Measurements from ENCODE around the gene TEX19. TPM values are rescaled to one million over a fixed set of nuclear protein-coding genes. Genes with fewer than 3 reads are reported as not detected.

Gene TEX19
- total and polyA plus RNA-seq, 10 of the 15 experiments (the other 5 are each of a cell fraction or from before 2014, with no cell fraction given) = 0.03 to 0.32 (median 0.13) TPM; not detected in 3

DNA sequence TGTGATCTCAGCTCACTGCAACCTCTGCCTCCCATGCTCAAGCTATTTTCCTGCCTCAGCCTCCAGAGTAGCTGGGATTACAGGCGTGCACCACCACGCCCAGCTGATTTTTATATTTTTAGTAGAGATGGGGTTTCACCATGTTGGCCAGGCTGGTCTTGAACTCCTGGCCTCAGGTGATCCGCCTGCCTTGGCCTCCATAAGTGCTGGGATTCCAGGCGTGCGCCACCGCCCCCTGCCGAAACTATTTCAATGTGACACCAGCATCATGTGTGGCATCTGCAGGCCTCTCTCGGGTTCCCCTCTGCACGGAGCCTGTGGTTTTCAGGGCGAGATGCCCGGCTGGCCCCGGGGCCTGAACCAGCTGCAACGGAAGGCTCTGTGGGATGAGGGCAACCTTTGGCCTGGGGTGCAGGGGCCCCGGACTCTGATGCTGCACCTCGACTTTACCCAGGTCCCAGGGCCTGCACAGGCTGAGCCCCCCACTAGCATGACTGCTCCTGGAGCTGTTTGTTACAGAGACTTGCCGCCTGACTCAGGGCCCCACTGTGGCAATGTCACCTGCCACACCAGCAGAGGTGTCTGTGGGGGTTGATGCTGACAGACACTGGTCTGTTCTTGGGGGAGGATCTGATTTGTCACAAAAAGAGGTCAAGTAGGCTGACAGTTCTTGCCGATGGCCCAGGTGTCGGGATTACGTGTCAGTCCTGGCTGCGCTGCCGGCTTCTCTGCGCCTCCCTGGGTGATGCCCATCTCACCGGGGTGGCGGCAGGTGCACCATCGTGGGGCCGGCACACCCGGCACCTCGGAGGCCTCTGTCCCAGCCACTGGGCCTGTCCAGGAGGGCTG, 8.6 kb upstream of the TEX19 start (continued):
- TF ChIP-seq, protein P1, sequence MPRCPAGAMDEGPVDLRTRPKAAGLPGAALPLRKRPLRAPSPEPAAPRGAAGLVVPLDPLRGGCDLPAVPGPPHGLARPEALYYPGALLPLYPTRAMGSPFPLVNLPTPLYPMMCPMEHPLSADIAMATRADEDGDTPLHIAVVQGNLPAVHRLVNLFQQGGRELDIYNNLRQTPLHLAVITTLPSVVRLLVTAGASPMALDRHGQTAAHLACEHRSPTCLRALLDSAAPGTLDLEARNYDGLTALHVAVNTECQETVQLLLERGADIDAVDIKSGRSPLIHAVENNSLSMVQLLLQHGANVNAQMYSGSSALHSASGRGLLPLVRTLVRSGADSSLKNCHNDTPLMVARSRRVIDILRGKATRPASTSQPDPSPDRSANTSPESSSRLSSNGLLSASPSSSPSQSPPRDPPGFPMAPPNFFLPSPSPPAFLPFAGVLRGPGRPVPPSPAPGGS (IDR thresholded peaks at IDR 0.05; ENCODE audit: borderline replicate concordance, insufficient read depth, low read depth, low read length, poor library complexity, severe bottlenecking) = no peak
- TF ChIP-seq RUNX3 (IDR thresholded peaks at IDR 0.05; ENCODE audit: low read length) (peak; percentile 39; the same call in 1 of the 2 replicates), SIN3A (IDR thresholded peaks at IDR 0.05; ENCODE audit: low read depth, low read length) (no peak), EED (IDR thresholded peaks at IDR 0.05; ENCODE audit: low read depth) (no peak), ZNF217 (IDR thresholded peaks at IDR 0.05) (peak; percentile 87; the same call in 1 of the 2 replicates), MTA3 (IDR thresholded peaks at IDR 0.05; ENCODE audit: borderline replicate concordance, low read length) (no peak), IKZF2 (IDR thresholded peaks at IDR 0.05) (0 out of 4 replicates have a peak, but pooled peaks of 1 of the 2 experiments have one; percentile 10), BACH1 (IDR thresholded peaks at IDR 0.05; ENCODE audit: borderline replicate concordance) (no peak), MYC (IDR thresholded peaks at IDR 0.05; ENCODE audit: insufficient read depth, insufficient read length, insufficient replicate concordance, low read length, severe bottlenecking) (no peak), TARDBP (IDR thresholded peaks at IDR 0.05; ENCODE audit: borderline replicate concordance) (no peak), RAD21 (IDR thresholded peaks at IDR 0.05; ENCODE audit: insufficient read depth, low read depth, low read length) (peak; percentile 35), SPI1 (IDR thresholded peaks at IDR 0.05; ENCODE audit: borderline replicate concordance, insufficient read depth, low read depth, low read length) (no peak), NR2C1 (IDR thresholded peaks at IDR 0.05) (no peak), POLR2A (IDR thresholded peaks at IDR 0.05; ENCODE audit: low read depth, low read length) (no peak)
- TF ChIP-seq, protein P2, sequence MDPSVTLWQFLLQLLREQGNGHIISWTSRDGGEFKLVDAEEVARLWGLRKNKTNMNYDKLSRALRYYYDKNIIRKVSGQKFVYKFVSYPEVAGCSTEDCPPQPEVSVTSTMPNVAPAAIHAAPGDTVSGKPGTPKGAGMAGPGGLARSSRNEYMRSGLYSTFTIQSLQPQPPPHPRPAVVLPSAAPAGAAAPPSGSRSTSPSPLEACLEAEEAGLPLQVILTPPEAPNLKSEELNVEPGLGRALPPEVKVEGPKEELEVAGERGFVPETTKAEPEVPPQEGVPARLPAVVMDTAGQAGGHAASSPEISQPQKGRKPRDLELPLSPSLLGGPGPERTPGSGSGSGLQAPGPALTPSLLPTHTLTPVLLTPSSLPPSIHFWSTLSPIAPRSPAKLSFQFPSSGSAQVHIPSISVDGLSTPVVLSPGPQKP (IDR thresholded peaks at IDR 0.05; ENCODE audit: low read depth, low read length) = no peak
